GM13977 (cell line): ENCODE results near the gene CD180.

Experiments used
- DNase-seq: peaks from one replicate; pipeline ENCODE4 v3.0.0; 2012; ENCODE audit warnings: low spot score
- in situ Hi-C: fragments of 300-500 bp; cut with MboI; formaldehyde crosslinking; loops from one replicate; pipeline ENCODE4 v1.12.0; 2022; ENCODE audit warnings: low sequenced_read_pairs, low pct_unique_long_range_greater_than_20kb, mixed read lengths, inconsistent platforms; ENCODE audit not compliant: unreplicated experiment
- TF ChIP-seq, protein P1 (sequence below): IDR thresholded peaks from 2 replicates; pipeline ENCODE4 v1.5.1; 2012; ENCODE audit warnings: mild to moderate bottlenecking, control low read depth; ENCODE audit not compliant: insufficient read depth; ENCODE audit errors: extremely low read depth, missing control alignments

CD180 gene

DNA sequence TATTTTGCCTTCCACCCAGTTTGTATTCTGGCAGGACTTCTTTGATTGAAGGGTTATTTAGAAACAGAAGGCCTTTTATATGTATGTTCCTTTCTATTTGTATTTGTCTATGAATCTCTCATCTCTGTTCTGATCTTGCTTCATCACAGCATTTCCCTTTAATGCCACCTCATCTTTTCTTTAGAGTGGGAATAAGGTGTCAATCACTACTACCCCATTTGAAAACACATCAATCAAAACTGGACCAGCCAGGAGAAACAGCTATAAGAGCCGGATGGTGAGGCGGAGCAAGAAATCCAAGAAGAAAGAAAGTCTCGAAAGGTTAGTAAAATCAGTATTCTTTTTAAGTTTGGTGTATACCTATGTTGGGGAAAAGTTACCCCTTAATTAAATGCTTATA, 36.3 kb downstream of the CD180 start:
- in situ Hi-C loops = loop anchor here (5.0 kb wide), 1 partner anchor 52 kb away; no protein-coding TSS in a partner anchor
- TF ChIP-seq, protein P1, sequence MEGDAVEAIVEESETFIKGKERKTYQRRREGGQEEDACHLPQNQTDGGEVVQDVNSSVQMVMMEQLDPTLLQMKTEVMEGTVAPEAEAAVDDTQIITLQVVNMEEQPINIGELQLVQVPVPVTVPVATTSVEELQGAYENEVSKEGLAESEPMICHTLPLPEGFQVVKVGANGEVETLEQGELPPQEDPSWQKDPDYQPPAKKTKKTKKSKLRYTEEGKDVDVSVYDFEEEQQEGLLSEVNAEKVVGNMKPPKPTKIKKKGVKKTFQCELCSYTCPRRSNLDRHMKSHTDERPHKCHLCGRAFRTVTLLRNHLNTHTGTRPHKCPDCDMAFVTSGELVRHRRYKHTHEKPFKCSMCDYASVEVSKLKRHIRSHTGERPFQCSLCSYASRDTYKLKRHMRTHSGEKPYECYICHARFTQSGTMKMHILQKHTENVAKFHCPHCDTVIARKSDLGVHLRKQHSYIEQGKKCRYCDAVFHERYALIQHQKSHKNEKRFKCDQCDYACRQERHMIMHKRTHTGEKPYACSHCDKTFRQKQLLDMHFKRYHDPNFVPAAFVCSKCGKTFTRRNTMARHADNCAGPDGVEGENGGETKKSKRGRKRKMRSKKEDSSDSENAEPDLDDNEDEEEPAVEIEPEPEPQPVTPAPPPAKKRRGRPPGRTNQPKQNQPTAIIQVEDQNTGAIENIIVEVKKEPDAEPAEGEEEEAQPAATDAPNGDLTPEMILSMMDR = no peak
- DNase-seq = no peak

DNA sequence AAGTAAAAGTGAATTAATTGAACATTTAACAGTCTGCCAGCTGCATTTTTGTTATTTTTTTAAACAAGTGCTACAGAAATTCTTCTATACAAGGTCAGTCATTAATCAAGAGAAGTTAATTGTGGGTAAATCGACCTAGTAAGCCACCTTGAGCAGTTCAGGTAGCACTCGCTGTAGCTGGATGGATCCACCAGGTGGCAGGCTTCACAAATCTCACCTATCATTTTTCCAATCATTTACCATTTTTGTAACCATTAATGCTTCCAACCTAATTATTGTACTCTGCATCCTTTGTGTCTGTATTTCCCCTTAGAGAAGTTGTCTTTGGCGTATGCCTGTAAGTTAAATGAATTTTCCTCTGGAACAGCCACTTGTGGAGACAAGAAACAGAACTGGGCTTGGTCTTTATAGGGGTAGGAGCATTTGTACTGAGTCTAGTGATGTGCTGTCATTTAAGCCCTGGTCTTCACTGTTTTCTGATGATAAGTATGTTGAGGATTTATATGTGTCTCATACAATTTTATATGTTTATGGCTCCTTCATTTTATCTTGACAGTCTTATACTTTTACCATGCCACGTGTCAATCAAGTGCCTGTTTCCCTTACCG, 39.5 kb downstream of the CD180 start:
- in situ Hi-C loops = no loop called here

DNA sequence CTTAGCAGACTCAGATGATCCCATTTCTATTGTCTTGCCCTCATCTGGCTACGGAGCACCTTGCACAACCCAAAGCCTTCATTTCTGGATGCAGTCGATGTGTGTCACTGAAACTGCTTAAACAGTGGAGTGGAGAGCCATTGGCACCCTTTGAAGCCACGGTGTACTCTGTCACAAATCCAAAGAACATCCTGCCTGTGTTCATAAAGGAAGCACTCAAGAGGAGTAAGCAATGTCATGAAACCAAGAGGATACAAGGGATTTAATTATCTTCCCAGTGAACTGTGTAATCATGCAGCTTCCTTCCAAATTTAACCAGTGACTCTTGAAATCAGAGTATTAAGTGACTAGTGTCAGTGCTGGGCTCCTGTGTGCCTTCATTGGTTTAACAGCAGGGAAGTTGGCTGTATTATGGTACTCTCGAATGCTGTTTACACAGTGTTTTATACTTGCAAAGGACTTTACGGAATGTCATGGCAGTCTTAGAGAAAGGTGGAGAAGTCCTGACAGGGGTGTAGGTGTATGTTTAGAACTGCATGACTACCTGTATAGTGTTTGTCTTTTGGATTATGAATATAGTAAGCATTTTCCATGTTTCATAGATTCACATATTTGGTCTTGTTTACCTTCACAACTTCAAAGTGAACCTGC, 41.9 kb downstream of the CD180 start:
- in situ Hi-C loops = no loop called here
- TF ChIP-seq, protein P1 = no peak
- DNase-seq = no peak

More for the DNA sequence above, 39.5 kb downstream of the CD180 start:
- DNase-seq = peak; percentile 55
- TF ChIP-seq, protein P1 = peak; percentile 77

DNA sequence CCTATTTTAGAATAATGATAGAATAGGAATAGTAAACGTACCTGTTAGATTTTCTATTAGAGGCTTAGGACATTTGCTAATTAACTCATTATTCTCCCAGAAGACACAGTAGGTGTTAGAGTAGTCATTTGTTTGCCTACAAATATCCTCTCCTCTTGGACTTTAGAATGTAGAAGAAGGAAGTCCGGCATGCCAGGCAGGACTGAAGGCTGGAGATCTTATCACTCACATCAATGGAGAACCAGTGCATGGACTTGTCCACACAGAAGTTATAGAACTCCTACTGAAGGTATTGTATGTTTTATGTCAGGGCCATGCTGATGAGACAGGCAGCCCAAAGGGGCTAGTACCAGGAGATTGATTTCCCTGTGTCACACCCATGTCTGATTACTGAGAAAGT, 43.3 kb downstream of the CD180 start:
- in situ Hi-C loops = no loop called here
- DNase-seq = no peak
- TF ChIP-seq, protein P1 = no peak

DNA sequence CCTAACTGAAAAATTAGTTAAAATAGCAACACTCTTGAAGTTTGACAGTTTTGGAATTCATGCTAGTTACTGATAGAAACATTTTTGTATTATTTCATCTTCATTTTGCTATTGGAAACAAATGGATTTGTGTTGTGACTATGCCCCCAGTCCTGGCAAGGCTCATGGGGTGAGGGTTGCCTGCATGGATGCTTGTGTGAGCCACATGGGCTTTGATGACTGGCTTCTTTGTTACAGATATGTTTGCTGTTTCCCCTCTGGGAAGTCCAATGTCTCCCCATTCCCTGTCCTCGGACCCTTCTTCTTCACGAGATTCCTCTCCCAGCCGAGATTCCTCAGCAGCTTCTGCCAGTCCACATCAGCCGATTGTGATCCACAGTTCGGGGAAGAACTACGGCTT, 44.2 kb downstream of the CD180 start:
- TF ChIP-seq, protein P1 = no peak
- no peak for DNase-seq
- in situ Hi-C loops = no loop called here

DNA sequence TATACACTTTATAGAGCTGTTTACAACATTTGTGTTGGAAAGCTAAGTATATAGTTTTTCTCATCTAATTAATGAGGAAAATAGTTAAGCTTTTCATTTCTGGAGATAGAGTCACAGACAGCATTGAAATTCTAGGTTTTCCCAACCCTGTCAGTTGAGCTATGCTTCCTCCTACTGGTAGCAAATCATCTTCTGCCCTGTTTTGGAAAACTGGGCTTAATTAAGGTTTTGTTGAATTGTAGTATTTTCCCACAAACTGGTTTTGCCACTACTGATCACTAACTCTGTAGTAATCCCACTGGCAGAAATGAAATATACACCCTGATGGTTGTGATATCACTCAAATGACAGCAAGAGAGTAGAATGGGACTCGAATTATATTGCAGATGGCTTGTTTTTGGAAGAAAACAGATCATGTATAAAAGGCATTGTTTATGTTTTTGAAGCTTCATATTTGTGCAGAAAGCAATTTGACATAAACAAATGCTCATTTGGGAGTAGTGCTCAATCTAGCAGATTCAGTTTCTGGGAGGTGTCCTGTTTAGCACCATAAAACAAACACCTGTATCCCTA, 46.6 kb downstream of the CD180 start:
- in situ Hi-C loops = no loop called here
- DNase-seq = no peak
- TF ChIP-seq, protein P1 = peak; percentile 15
